Stimulated activated naive CD8-positive, alpha-beta T cell treated with anti-CD3 and anti-CD28 coated beads, Interleukin-15, amount 100 ng/mL, for 72 hours (primary cell): ENCODE data around the gene PAFAH2.
A peak's percentile ranks its signal among the peaks of the same experiment; 100 is the strongest.

ENCODE experiments used
- ATAC-seq: fragments of 150-1000 bp; cut with Tn5 transposase; 2 replicates; pipeline ENCODE4 v1.10.0; 2021; ENCODE audit warnings: mild to moderate bottlenecking, moderate library complexity
- DNase-seq, 2 donors: peaks; one replicate each; pipeline ENCODE4 v3.0.0; 2021 to 2022
- H3K27ac Mint-ChIP-seq, 2 donors: one replicate each; pipeline ENCODE4 v1.8.0; 2022; ENCODE audit warnings: mild to moderate bottlenecking in 2 of 2, mixed read lengths in 2 of 2, moderate library complexity in 2 of 2
- H3K27me3 Mint-ChIP-seq: one replicate; pipeline ENCODE4 v1.8.0; 2022; ENCODE audit warnings: mixed read lengths
- H3K4me1 Mint-ChIP-seq: one replicate; pipeline ENCODE4 v1.8.0; 2022; ENCODE audit warnings: mild to moderate bottlenecking, mixed read lengths
- H3K4me3 Mint-ChIP-seq, 2 donors: one replicate each; pipeline ENCODE4 v1.8.0; 2022; ENCODE audit warnings: mild to moderate bottlenecking in 2 of 2, mixed read lengths in 2 of 2, moderate library complexity in 1 of 2
- H3K9me3 Mint-ChIP-seq, 2 donors: one replicate each; pipeline ENCODE4 v1.8.0; 2022; ENCODE audit warnings: mixed read lengths in 2 of 2

Gene PAFAH2

DNA sequence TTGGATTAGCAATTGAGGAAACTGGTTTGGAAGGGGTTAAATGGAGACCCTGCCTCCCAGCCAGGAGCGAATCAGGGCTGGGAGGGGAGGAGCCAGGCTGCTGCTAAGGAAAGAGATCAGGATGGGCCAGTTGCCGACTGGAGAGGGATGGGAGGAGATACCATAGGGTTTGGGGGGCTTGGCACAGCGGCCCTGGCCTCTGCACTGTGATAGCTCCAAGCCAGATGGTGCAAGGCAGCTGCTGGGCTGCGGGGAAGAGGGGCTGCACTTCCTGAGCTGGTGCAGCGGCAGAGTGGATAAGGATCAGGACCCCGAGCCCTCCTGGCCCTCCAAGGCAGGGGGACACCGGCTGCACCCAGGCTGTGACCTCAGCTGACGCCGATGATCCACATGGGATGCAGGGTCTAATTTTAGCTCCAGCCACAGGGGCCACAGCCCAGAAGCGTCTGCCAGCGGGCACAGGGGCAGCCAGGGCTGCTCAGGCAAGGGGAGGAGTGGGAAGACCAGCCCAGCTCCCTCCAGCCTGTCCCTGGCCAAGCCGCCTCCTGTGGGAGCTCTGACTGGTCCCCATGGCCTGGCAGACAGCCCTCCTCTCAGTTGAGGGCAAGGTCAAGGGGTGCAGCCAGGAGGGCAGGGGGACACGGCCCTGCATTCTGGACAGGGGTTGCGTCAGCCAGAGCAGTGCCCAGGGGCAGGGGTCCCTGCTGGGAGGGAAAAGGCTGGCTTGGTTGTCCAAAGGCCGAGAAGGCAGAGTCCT, 24.0 kb upstream of the PAFAH2 start, which contains the start of gene EXTL1:
Gene EXTL1 (plus strand): TSS at position 129 of the 757 bp plus-strand sequence. CDS start 872 bp downstream, outside the sequence.
- Mint-ChIP-seq H3K27ac (peak within 1 kb of the TSS in 1 of 2 donors; percentile 84), H3K4me3 (no peak within 1 kb of the TSS)

DNA sequence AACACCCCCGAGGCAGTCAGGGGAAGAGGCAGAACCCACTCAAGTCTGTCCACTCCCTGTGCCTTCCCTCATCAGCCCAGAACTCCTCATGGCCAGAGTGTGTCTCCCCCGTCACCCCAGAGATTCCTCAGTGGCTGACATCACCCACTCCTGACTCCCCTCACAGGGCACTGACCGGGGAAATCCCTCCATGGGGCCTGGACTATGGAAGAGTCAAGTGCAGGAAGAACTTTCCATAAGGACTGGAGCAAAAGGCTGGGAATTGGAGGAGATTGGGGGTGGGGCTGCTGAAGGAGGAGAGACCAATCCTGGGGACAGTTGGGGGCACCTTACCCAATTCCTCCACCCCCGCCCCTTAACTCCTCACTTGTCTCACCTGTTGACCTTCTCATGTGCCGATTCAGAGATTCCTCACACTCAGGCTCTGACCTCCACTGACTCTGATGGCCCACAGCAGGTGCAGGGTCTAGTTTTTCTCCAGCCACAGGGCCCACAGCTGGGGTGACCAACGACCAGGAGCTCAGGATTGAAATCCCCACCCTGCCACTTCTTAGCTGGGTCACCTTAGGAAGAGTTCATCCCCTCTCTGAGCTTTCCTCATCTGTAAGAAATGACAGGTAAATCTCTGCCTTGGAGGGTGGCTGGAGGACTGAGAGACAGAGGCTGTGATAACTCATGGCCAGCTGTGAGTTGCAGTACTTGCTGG, 23.2 kb upstream of the PAFAH2 start:
- H3K4me1 Mint-ChIP-seq: peaks cover 29% of the 10 kb centered on the region
- no peak for ATAC-seq
- H3K27me3 Mint-ChIP-seq: peaks cover 10% of the 10 kb centered on the region
- H3K27ac Mint-ChIP-seq: no peak overlapping the region
- no peak for DNase-seq
- H3K4me3 Mint-ChIP-seq: no peak overlapping the region
- H3K9me3 Mint-ChIP-seq: no peaks in the 10 kb centered on the region

More for the DNA sequence above, 24.0 kb upstream of the PAFAH2 start, which contains the start of gene EXTL1:
- ATAC-seq (no peak), DNase-seq (no peak)
- no peaks in the 10 kb centered on the region for H3K9me3 Mint-ChIP-seq
- peaks cover 10% of the 10 kb centered on the region for H3K27me3 Mint-ChIP-seq
- H3K4me1 Mint-ChIP-seq: peaks cover 23% of the 10 kb centered on the region

DNA sequence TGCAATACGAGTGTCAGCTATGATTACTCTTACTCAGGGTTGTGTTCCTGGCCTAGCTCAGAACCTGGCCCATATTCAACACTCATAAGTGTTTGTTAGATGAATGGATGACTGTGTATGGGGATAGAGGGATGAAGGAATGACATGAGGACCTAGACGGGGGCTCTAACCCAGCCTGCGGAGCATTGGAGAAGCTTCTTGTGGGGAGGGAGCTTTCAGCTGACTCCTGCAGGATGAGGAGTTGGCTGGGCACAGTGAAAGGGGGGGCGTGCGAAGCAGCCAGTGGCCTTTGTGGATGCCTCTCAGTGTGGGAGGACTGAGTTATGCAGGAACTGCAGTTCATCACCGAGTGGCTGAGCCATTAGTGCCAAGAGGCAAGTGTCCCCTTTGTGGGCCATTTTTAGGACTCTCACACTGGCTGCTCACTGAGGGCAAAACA, 22.5 kb upstream of the PAFAH2 start:
- DNase-seq (no peak), ATAC-seq (no peak)
- Mint-ChIP-seq H3K9me3 (no peaks in the 10 kb centered on the region), H3K27me3 (peaks cover 10% of the 10 kb centered on the region), H3K4me3 (no peak overlapping the region), H3K27ac (no peak overlapping the region), H3K4me1 (peaks cover 29% of the 10 kb centered on the region)

DNA sequence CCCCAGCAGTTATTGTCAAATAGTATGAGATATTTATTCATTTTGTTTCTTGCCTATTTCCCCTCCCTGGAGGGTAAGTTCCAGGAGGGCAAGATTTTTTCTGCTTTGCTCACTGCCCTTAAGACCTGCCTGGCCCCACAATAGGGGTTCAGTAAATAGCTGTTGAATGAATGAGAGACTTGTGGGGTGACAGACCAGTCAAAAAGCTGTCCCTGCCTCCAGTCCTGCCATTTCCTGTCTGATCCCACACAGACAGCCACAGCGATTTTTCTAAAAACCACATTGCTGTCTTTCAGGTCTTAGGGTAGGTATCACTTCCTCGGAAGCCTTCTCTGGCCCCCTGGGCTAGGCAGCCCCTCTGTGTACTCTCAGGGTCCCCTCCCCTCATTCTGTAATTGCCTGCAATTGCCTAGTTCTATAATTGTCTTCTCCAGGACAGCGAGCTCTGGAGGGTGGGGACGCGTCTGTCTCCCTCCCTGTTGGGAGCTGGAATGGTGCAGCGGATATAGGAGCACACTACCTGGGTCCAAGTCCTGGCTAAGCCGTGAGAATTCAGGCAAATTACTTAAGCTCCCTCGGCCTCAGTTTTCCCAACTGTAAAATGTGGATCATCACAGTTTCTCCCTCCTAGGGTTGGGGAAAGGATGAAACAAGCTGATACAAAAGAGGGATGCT, 21.9 kb upstream of the PAFAH2 start:
- Mint-ChIP-seq H3K4me1 (peaks cover 29% of the 10 kb centered on the region), H3K9me3 (no peaks in the 10 kb centered on the region), H3K4me3 (no peak overlapping the region), H3K27me3 (peaks cover 10% of the 10 kb centered on the region), H3K27ac (no peak overlapping the region)
- DNase-seq (no peak), ATAC-seq (peak; percentile 52)

DNA sequence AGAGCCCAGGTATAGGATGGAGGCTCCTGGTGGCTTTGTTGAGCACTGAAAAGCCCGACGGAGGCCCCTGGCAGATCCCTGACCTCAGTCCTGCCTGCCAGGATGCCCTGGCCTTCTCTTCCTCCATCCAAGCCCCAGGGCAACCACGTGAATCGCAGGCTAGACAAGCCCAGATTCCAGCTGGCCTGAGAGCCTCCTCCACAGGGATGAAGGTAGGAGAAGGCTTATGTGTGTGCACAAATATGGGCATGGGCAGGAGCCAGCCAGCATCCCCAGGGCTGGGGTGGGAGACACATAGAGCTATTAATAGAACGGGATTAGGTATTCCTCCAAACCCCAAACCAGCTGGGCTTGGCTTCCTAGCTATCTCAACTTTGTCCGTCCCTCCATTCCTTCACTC, 19.7 kb upstream of the PAFAH2 start:
- no peaks in the 10 kb centered on the region for H3K9me3 Mint-ChIP-seq
- ATAC-seq: no peak
- H3K27me3 Mint-ChIP-seq: peaks cover 10% of the 10 kb centered on the region
- DNase-seq: no peak
- H3K4me3 Mint-ChIP-seq: no peak overlapping the region
- H3K27ac Mint-ChIP-seq: peak overlapping the region in 1 of 2 donors; percentile 61
- peaks cover 29% of the 10 kb centered on the region for H3K4me1 Mint-ChIP-seq

DNA sequence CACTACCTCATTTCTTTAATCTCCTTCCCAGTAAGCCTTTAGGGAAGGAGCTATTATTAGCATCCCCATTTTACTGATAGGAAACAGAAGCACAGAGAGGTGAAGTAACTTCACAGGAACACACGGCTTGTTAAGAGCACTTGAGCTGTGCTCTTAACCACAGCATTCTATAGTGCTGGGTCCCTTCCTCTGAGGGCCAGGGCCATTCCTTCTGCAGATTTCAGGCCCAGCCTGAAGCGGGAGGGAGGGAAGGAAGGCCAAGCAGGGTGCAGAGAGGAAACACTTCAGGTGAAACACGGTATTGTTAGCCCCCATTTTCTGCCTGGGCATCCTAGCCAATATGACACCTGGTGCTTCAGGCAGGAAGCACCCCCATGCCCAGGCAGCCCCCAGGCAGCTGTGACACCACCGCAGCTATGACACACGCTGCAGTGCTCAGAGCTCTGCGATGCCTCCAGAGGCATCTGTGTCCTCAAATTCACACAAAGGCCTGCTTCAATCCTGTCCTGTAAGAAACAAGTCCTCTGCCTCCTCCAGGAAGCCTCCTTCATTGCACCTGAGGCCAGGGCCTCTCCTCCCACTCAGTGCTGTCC, 19.2 kb upstream of the PAFAH2 start:
- Mint-ChIP-seq H3K9me3 (no peaks in the 10 kb centered on the region), H3K27me3 (peaks cover 10% of the 10 kb centered on the region), H3K4me1 (peaks cover 29% of the 10 kb centered on the region), H3K27ac (peak overlapping the region; percentile 61 to 63), H3K4me3 (no peak overlapping the region)
- peak in 1 of 2 donors; percentile 25 for DNase-seq
- peak; percentile 70 for ATAC-seq

DNA sequence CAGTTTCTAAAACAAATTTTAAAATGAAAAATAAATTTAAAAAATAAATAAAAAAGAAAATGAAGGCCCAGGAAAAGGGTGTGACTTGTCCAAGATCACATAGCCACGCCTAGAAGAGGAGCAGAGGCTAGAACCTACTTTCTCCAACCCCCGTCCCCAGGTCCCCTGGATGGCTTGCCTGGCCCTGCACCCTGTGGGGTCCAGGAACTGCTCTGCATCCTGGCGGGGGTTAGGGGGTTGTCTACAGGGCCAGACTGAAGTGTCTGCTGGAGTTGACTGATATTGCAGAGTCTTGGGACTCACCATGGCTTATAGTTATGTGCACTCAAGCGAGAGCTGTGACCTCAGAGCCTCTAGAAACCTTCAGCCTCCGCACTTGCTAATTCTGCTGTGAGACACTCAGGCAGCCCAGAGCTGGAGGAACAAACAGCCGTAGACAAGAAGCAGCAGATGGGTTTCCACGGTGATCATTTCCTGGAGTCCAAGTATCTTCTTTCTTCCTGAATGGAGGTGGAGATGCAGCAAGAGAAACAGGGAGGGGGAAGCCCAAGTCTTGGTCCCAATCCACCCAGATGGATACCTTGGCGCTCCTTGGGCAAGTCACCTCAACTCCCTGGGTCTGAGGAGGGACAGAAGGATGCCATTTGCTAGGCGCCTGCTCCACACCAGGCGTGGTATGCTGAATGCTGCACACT, 18.5 kb upstream of the PAFAH2 start:
- Mint-ChIP-seq H3K9me3 (no peaks in the 10 kb centered on the region), H3K4me3 (no peak overlapping the region), H3K27ac (peak overlapping the region; percentile 36 to 63), H3K27me3 (peaks cover 6% of the 10 kb centered on the region), H3K4me1 (peaks cover 29% of the 10 kb centered on the region)
- no peak for ATAC-seq
- no peak for DNase-seq

DNA sequence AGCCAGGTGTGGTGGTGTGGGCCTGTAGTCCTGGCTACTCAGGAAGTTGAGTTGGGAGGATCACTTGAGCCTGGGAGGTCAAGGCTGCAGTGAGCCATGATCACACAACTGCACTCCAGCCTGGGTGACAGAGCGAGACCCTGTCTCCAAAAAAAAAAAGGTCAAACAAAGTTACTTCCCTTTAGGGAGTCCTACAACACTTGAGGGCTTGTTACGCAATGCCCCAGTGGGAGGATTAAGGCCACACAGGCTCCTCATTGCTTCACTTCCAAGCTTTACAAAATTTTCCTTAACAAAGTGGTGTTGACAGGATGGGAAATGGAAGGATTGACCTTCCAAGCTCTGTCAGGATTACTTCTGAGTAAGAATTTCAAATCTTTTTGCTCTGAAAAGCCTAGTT, 17.5 kb upstream of the PAFAH2 start:
- H3K4me1 Mint-ChIP-seq: peaks cover 27% of the 10 kb centered on the region
- peak overlapping the region in 1 of 2 donors; percentile 33 for H3K27ac Mint-ChIP-seq
- ATAC-seq: no peak
- no peak overlapping the region for H3K4me3 Mint-ChIP-seq
- no peaks in the 10 kb centered on the region for H3K27me3 Mint-ChIP-seq
- H3K9me3 Mint-ChIP-seq: no peaks in the 10 kb centered on the region
- DNase-seq: no peak

DNA sequence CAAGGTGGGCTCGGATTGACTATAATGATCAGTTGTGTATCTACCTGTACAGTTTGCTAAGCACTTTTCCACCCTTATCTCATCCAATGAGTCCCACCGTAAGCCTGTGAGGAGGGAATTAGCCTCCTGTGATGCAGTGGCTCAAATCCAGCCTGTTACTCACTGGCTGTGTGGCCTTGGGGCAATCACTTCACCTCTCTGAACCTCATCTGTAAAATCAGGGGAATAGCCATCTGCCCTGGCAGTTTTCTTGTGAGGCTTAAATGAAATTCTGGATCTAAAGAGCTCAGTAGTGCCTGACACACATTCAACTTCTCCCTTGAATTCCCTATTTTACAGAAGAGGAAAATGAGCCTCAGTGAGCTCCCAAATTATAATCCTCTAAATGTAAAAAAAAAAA, 16.3 kb upstream of the PAFAH2 start:
- Mint-ChIP-seq H3K27me3 (no peaks in the 10 kb centered on the region), H3K4me3 (no peak overlapping the region), H3K9me3 (no peaks in the 10 kb centered on the region), H3K4me1 (peaks cover 16% of the 10 kb centered on the region), H3K27ac (no peak overlapping the region)
- no peak for ATAC-seq
- DNase-seq: no peak

DNA sequence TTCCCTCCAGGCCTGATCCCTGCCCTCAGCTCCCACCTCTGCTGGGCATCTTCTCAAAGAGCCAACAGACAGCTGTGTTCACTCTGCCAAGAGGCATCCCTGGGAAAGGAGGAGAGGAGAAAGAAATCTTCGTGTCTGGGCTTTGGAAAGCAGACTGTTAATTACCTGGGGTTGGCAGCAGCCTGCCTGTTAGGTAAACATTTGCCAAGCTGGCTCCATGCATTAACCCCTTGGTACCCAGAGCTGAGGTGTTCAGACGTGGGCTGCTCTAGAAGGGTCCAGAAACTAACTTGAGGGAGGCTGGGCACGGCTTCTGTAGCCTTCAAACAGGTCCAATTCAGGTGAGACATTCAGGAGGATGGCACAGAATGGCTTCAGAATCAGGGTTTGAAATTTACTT, 15.0 kb upstream of the PAFAH2 start:
- H3K27ac Mint-ChIP-seq: peak overlapping the region in 1 of 2 donors; percentile 71
- ATAC-seq (no peak), DNase-seq (no peak)
- no peaks in the 10 kb centered on the region for H3K9me3 Mint-ChIP-seq
- H3K4me3 Mint-ChIP-seq: no peak overlapping the region
- peaks cover 16% of the 10 kb centered on the region for H3K4me1 Mint-ChIP-seq
- H3K27me3 Mint-ChIP-seq: no peaks in the 10 kb centered on the region

DNA sequence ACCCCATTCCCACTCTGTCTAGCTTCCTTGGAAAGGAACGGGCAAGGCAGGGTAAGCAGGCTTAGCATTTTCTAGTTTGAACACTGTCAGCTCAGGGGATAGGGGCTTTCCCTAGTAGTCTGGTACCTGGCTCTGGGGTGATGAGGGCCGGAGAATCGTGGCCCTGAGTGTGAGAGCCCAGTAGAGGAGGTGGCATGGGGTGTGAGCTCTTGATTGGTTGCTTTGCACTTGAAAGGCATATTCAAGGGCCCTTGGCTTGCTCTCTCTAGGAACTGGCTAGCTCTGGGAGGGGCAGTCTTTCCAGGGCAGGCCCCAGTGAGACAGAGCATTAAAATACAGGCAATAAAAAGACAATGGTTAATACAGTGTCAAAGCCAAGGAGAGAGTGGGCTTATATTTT, 13.0 kb upstream of the PAFAH2 start:
- Mint-ChIP-seq H3K9me3 (no peaks in the 10 kb centered on the region), H3K4me3 (no peak overlapping the region), H3K27ac (peak overlapping the region in 1 of 2 donors; percentile 56), H3K4me1 (no peaks in the 10 kb centered on the region), H3K27me3 (no peaks in the 10 kb centered on the region)
- ATAC-seq (no peak), DNase-seq (no peak)

DNA sequence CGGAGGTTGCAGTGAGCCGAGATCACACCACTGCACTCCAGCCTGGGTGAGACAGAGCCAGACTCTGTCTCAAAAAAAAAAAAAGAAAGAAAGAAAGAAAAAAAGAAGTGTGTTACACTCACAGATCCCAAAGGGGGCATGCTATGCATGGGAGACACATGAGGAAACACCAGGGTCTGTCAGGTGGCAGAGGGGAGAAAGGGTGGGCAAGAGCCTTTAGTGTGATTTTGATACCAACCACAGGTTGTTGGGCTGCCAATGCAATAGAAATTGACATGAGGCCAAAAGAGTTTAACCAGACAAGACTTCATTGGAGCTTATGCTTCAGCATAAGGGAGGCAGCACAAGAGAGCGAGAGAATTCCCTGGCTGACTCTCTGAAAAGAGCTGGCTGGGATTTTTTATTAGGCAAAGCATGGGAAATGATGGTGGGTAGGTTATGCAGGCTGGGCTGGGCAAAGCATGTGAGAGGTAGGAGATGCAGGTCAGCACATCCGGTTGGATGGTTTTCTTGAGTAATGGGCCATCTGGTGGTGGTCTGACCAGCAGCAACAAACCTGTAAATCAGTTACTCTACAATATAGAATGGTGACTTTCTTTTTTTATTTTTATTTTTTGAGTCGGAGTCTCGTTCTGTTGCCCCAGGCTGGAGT, 12.1 kb upstream of the PAFAH2 start:
- Mint-ChIP-seq H3K4me3 (no peak overlapping the region), H3K27me3 (no peaks in the 10 kb centered on the region), H3K27ac (no peak overlapping the region), H3K9me3 (no peaks in the 10 kb centered on the region), H3K4me1 (no peaks in the 10 kb centered on the region)
- DNase-seq (no peak), ATAC-seq (peak; percentile 42)

DNA sequence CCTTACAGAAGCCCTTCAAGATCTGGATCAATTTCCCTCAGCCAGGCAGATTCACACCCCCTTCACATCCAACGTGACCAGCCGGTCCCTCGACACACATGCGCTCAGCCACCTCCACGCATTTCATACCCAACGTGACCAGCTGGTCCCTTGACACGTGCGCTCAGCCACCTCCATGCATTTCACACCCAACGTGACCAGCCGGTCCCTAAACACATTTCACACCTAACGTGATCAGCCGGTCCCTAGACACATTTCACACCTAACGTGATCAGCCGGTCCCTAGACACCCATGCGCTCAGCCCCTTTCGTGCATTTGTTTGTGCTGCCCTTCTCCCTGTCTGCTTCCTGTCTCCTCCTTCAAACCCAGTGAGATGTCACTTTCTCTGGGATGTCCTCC, 8.8 kb upstream of the PAFAH2 start:
- Mint-ChIP-seq H3K9me3 (no peaks in the 10 kb centered on the region), H3K4me1 (no peaks in the 10 kb centered on the region), H3K27ac (no peak overlapping the region), H3K4me3 (no peak overlapping the region), H3K27me3 (no peaks in the 10 kb centered on the region)
- DNase-seq: no peak
- ATAC-seq: no peak

DNA sequence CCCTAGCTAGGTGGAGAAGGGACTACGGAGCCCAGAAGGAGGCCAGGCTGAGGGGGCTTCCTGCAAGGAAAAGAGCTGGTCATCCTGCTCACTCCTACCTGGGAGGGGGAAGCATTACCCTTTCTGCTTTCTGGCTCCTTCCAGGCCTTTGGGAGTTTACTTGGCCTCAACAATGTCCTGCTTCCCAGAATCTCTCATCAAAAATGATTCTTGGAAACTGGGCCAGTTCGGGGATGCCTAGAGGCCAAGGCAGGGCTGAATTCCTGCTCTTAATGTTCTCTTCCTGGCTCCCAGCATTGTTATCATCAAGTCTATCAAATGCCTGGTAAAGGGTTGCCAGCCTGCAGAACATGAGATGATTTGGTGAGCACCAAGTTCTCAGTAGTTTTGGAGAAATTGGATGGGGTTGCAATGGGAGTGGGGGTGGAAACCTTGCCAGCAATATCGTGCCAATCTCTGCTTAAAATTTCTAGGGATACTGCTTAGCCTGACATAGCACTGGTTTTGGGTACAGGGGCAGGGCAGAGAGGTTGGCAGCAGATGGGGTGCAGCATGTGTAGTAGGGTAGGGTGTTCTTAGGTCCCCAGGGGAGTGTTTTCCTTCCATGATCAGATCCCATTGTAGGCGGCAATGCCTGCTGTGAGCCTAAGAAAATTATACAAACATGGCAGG, 7.7 kb upstream of the PAFAH2 start:
- Mint-ChIP-seq H3K27me3 (no peaks in the 10 kb centered on the region), H3K4me1 (no peaks in the 10 kb centered on the region), H3K27ac (no peak overlapping the region)

More for the DNA sequence above, 7.7 kb upstream of the PAFAH2 start:
- DNase-seq: no peak
- no peak for ATAC-seq
- Mint-ChIP-seq H3K9me3 (no peaks in the 10 kb centered on the region), H3K4me3 (no peak overlapping the region)
